ENCODE results near the gene ZNF438.

DNA sequence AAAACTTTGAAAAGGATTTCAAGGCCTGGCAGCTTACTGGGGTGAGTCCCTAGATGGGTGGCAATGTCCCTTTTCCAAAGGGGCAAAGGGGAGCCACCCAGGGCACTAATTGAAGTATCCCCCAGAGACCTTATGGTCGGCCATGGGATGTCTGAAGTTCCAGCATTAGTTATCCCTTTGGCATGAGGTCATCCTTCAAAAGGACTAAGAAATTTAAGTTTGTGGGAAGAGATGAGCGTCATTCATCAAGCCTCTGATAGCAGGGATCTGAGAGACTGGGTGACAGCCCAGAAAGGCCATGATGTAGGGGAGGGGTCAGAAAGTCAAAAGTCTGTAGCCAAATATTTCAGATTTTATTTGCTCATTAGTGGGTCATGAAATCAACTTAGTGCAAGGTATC lies 195.3 kb downstream of the ZNF438 start:
- TF ChIP-seq, protein P1, sequence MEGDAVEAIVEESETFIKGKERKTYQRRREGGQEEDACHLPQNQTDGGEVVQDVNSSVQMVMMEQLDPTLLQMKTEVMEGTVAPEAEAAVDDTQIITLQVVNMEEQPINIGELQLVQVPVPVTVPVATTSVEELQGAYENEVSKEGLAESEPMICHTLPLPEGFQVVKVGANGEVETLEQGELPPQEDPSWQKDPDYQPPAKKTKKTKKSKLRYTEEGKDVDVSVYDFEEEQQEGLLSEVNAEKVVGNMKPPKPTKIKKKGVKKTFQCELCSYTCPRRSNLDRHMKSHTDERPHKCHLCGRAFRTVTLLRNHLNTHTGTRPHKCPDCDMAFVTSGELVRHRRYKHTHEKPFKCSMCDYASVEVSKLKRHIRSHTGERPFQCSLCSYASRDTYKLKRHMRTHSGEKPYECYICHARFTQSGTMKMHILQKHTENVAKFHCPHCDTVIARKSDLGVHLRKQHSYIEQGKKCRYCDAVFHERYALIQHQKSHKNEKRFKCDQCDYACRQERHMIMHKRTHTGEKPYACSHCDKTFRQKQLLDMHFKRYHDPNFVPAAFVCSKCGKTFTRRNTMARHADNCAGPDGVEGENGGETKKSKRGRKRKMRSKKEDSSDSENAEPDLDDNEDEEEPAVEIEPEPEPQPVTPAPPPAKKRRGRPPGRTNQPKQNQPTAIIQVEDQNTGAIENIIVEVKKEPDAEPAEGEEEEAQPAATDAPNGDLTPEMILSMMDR (IDR thresholded peaks at IDR 0.05): no peak
- no peak for TF ChIP-seq POLR2A (IDR thresholded peaks at IDR 0.05)

Data from lower leg skin (tissue), 3 donors.